ENCODE measurements around the gene CDKN2C.
A peak's percentile ranks its signal among the peaks of the same experiment; 100 is the strongest.
"Not testable (repeated sequence)": the region's sequence is repeated elsewhere in the genome, so short reads cannot be mapped to it uniquely, and the experiment has no call there.

CDKN2C gene

GRCh38 chr1:50949286-50949982 lies 20.6 kb upstream of the CDKN2C start:
- no peak for DNase-seq (ENCODE audit: low read depth)
- H3K4me3 ChIP-seq (ENCODE audit: low read depth, low read length) = no peak overlapping the region
- TF ChIP-seq CTCF (IDR thresholded peaks at IDR 0.05; ENCODE audit: low read depth, low read length, missing control alignments) = no peak

- no peak for DNase-seq (ENCODE audit: low read depth)
- H3K4me3 ChIP-seq (ENCODE audit: low read depth, low read length) = no peak overlapping the region
- no peak for TF ChIP-seq CTCF (IDR thresholded peaks at IDR 0.05; ENCODE audit: low read depth, low read length, missing control alignments)
These were observed 19.6 kb upstream of the CDKN2C start for GRCh38 chr1:50950396-50950795.

DNA sequence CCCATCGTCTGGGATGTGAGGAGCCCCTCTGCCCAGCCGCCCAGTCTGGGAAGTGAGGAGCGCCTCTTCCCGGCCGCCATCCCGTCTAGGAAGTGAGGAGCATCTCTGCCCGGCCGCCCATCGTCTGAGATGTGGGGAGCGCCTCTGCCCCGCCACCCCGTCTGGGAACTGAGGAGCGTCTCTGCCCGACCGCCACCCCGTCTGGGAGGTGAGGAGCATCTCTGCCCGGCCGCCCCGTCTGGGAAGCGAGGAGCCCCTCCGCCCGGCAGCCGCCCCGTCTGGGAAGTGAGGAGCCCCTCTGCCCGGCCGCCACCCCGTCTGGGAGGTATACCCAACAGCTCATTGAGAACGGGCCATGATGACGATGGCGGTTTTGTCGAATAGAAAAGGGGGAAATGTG lies 17.5 kb upstream of the CDKN2C start:
- H3K4me3 ChIP-seq (ENCODE audit: low read depth, low read length); DNase-seq (ENCODE audit: low read depth): not testable (repeated sequence)

- no peak overlapping the region for H3K4me3 ChIP-seq (ENCODE audit: low read depth, low read length)
- no peak for DNase-seq (ENCODE audit: low read depth)
- TF ChIP-seq CTCF (IDR thresholded peaks at IDR 0.05; ENCODE audit: low read depth, low read length, missing control alignments) = no peak
These were observed 14.9 kb upstream of the CDKN2C start for GRCh38 chr1:50955116-50955515.

DNA sequence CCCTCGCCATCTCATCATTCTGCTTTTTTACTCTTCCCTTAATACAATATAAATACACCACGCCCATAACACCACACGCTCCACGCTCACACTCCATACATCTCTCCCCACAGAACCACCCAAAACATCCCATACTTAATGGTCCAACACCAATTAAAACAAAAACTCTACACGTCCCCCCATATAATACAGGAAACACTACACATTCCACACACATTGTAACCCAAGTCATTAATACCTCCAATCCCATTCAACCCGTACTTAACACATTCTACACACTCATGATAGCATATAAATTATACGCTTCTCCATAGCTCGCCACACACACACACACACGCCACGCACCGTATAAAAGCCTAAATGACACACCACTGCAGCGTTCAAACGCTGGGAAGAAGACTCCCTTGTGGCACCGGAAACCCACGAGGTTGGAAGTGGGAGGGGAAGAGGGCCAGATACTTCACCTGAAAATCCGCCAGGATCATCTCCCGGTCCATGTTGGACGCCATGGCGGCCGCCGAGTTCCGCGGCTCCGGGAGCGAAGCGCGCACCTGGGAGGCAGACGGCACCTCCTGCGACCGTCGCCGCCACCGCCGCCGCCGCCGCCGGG lies 10.6 kb upstream of the CDKN2C start:
- peak overlapping the region; percentile 92 for H3K4me3 ChIP-seq (ENCODE audit: low read depth, low read length)
- no peak for TF ChIP-seq CTCF (IDR thresholded peaks at IDR 0.05; ENCODE audit: low read depth, low read length, missing control alignments)
- DNase-seq (ENCODE audit: low read depth) = no peak

- TF ChIP-seq CTCF (IDR thresholded peaks at IDR 0.05; ENCODE audit: low read depth, low read length, missing control alignments) = peak; percentile 22
- peak within 1 kb of the TSS; percentile 92 for H3K4me3 ChIP-seq (ENCODE audit: low read depth, low read length)
- DNase-seq (ENCODE audit: low read depth) = peak; percentile 96
These were observed 9.9 kb upstream of the CDKN2C start, which contains the start of gene FAF1 for GRCh38 chr1:50959913-50960844. Gene FAF1 (minus strand): TSS chr1:50960267. CDS start chr1:50959811, 456 bp downstream.

DNA sequence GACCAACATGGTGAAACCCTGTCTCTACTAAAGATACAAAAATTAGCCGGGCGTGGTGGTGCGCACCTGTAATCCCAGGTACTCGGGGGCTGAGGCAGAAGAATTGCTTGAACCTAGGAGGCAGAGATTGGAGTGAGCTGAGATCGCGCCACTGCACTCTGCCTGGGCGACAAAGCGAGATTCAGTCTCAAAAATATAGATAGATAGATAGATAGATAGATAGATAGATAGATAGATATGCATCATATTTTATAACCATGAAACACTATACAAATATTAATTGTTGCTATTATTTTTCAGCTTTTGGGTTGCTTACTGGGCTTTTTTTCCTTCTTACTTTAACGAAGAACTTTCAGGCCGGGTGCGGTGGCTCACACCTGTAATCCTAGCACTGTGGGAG lies 5.2 kb upstream of the CDKN2C start:
- H3K4me3 ChIP-seq (ENCODE audit: low read depth, low read length) = no peak overlapping the region
- no peak for TF ChIP-seq CTCF (IDR thresholded peaks at IDR 0.05; ENCODE audit: low read depth, low read length, missing control alignments)
- no peak for DNase-seq (ENCODE audit: low read depth)

All from GM12864 (cell line).